GM12801 (cell line): ENCODE results near the gene COL26A1.

Experiments
- CTCF ChIP-seq: IDR thresholded peaks from one replicate; pipeline ENCODE4 v1.5.1; 2011; ENCODE audit warnings: control low read depth; ENCODE audit not compliant: insufficient read length; ENCODE audit errors: extremely low read depth

COL26A1 gene

GRCh38 chr7:101436857-101437576, 74.3 kb downstream of the COL26A1 start:
- TF ChIP-seq CTCF: no peak

GRCh38 chr7:101441890-101442289, 79.2 kb downstream of the COL26A1 start:
- TF ChIP-seq CTCF: no peak

- TF ChIP-seq CTCF: no peak
These were observed 79.9 kb downstream of the COL26A1 start for GRCh38 chr7:101442426-101443070.

GRCh38 chr7:101450064-101450463, 87.4 kb downstream of the COL26A1 start:
- TF ChIP-seq CTCF: no peak

GRCh38 chr7:101453617-101454016, 90.9 kb downstream of the COL26A1 start:
- no peak for TF ChIP-seq CTCF

GRCh38 chr7:101457001-101457750, 94.5 kb downstream of the COL26A1 start:
- TF ChIP-seq CTCF: no peak

- no peak for TF ChIP-seq CTCF
These were observed 102.5 kb downstream of the COL26A1 start for GRCh38 chr7:101465131-101465530.
